H1 (cell line): ENCODE results near the gene PLA2G4E. TPM values are rescaled to one million over a fixed set of nuclear protein-coding genes. Genes with fewer than 3 reads are reported as not detected.

Experiments
- CTCF ChIA-PET: fragments of 300-600 bp; sonication (Branson Sonifier 250); formaldehyde crosslinking; loops from one replicate; lab custom pipeline; 2021; ENCODE audit not compliant: partially characterized antibody; lab: Charles Lee
- POLR2A ChIA-PET: fragments of 300-600 bp; sonication (Branson Sonifier 250); formaldehyde crosslinking; loops from one replicate; lab custom pipeline; 2021; ENCODE audit warnings: inconsistent platforms; ENCODE audit not compliant: partially characterized antibody; lab: Charles Lee
- DNase-seq, 2 experiments: peaks; one replicate each; pipeline versions ENCODE4 v3.0.0 to v3.0.0-alpha.2; 2010 to 2022; ENCODE audit warnings: low spot score in 2 of 2, low read depth in 1 of 2, mixed read lengths in 1 of 2
- FAIRE-seq: peaks from 2 replicates; lab custom pipeline; 2011; peaks lifted over from hg19 to GRCh38; lab: Jason Lieb, UNC
- H2AFZ ChIP-seq: 2 replicates; pipeline ENCODE4 v1.8.1; 2012; ENCODE audit warnings: low read length, inconsistent platforms
- H2AK5ac ChIP-seq: 2 replicates; pipeline ENCODE4 v1.6.1; 2013; ENCODE audit warnings: low read depth, low read length
- H2BK120ac ChIP-seq: replicated peaks from 2 replicates; pipeline ENCODE3; 2013; ENCODE audit warnings: low read depth, low read length, inconsistent platforms
- H2BK12ac ChIP-seq: 2 replicates; pipeline ENCODE4 v1.6.1; 2013; ENCODE audit warnings: low read depth, low read length
- H2BK15ac ChIP-seq: 2 replicates; pipeline ENCODE4 v1.6.1; 2013; ENCODE audit warnings: low read length
- H2BK20ac ChIP-seq: 2 replicates; pipeline ENCODE4 v1.6.1; 2013; ENCODE audit warnings: low read length
- H2BK5ac ChIP-seq: 2 replicates; pipeline ENCODE4 v1.6.1; 2013; ENCODE audit warnings: low read depth, low read length
- H3K14ac ChIP-seq: 2 replicates; pipeline ENCODE4 v1.6.1; 2013; ENCODE audit warnings: inconsistent platforms; ENCODE audit not compliant: insufficient read length
- H3K18ac ChIP-seq: 2 replicates; pipeline ENCODE4 v1.6.1; 2013; ENCODE audit warnings: low read length; ENCODE audit errors: extremely low read depth
- H3K23ac ChIP-seq: 2 replicates; pipeline ENCODE4 v1.6.1; 2013; ENCODE audit warnings: inconsistent platforms; ENCODE audit not compliant: insufficient read length
- H3K23me2 ChIP-seq: 2 replicates; pipeline ENCODE4 v1.6.1; 2013; ENCODE audit warnings: low read depth, low read length
- H3K27ac ChIP-seq: 2 replicates; pipeline ENCODE4 v1.6.1; 2011; ENCODE audit warnings: low read depth, low read length, inconsistent platforms
- H3K27me3 ChIP-seq, 4 experiments: replicated peaks in 1 of 4; 1 replicate in 1 of 4; 2 replicates in 3 of 4; pipeline versions ENCODE4 v1.6.1 to v1.8.1; 2011 to 2013; ENCODE audit warnings: low read length in 3 of 4, mild to moderate bottlenecking in 3 of 4, inconsistent platforms in 2 of 4, mixed read lengths in 2 of 4, moderate library complexity in 1 of 4; ENCODE audit not compliant: control insufficient read depth in 3 of 4, insufficient read depth in 3 of 4; ENCODE audit errors: extremely low read depth in 1 of 4
- H3K36me3 ChIP-seq, 4 experiments: 2 replicates each; pipeline versions ENCODE4 v1.6.1 to v1.8.1; 2011 to 2013; ENCODE audit warnings: mild to moderate bottlenecking in 4 of 4, low read length in 3 of 4, moderate library complexity in 2 of 4, control low read depth in 1 of 4, inconsistent platforms in 1 of 4; ENCODE audit not compliant: insufficient read depth in 4 of 4, control insufficient read depth in 2 of 4
- H3K4ac ChIP-seq: replicated peaks from 2 replicates; pipeline ENCODE3; 2013; ENCODE audit warnings: low read length, low read depth, mixed read lengths, inconsistent platforms; ENCODE audit not compliant: insufficient read length
- H3K4me1 ChIP-seq, 4 experiments: replicated peaks in 1 of 4; 1 replicate in 1 of 4; 2 replicates in 3 of 4; pipeline versions ENCODE4 v1.6.1 to v1.8.1; 2011 to 2013; ENCODE audit warnings: low read length in 3 of 4, inconsistent platforms in 2 of 4, mixed read lengths in 1 of 4; ENCODE audit not compliant: insufficient read depth in 4 of 4, control insufficient read depth in 3 of 4
- H3K4me2 ChIP-seq, 2 experiments: 2 replicates each; pipeline versions ENCODE4 v1.6.1 to v1.8.1; 2011 to 2013; ENCODE audit warnings: low read depth in 2 of 2, low read length in 2 of 2, control low read depth in 1 of 2, inconsistent platforms in 1 of 2, mild to moderate bottlenecking in 1 of 2; ENCODE audit not compliant: insufficient read depth in 1 of 2
- H3K4me3 ChIP-seq, 4 experiments: fragments of 200-600, 300-600 bp in 1 of 4; sonication (generic), shearing (Covaris generic), sonication (Bioruptor Twin) in 1 of 4; 2 replicates each; pipeline versions ENCODE4 v1.5.1 to v1.8.1; 2011 to 2016; ENCODE audit warnings: low read length in 4 of 4, low read depth in 3 of 4, control low read depth in 2 of 4, inconsistent platforms in 2 of 4, mild to moderate bottlenecking in 2 of 4, mixed read lengths in 1 of 4, moderate library complexity in 1 of 4; ENCODE audit not compliant: insufficient read depth in 2 of 4; ENCODE audit errors: extremely low read depth in 1 of 4
- H3K56ac ChIP-seq: replicated peaks from 2 replicates; pipeline ENCODE3; 2013; ENCODE audit warnings: low read depth, mild to moderate bottlenecking, mixed read lengths, low read length, inconsistent platforms; ENCODE audit not compliant: insufficient read length
- H3K79me1 ChIP-seq: 2 replicates; pipeline ENCODE4 v1.6.1; 2013; ENCODE audit warnings: low read depth, low read length, control low read depth
- H3K79me2 ChIP-seq, 2 experiments: 2 replicates each; pipeline versions ENCODE4 v1.6.1 to v1.8.1; 2012 to 2013; ENCODE audit warnings: low read length in 2 of 2, mild to moderate bottlenecking in 2 of 2, inconsistent platforms in 1 of 2; ENCODE audit not compliant: insufficient read depth in 2 of 2, control insufficient read depth in 1 of 2
- H3K9ac ChIP-seq, 4 experiments: replicated peaks in 1 of 4; 1 replicate in 1 of 4; 2 replicates in 3 of 4; pipeline versions ENCODE4 v1.6.1 to v1.8.1; 2011 to 2013; ENCODE audit warnings: low read depth in 3 of 4, low read length in 3 of 4, control low read depth in 2 of 4, mild to moderate bottlenecking in 2 of 4, moderate library complexity in 2 of 4, inconsistent platforms in 1 of 4; ENCODE audit errors: extremely low read depth in 1 of 4
- H3K9me3 ChIP-seq, 2 experiments: 2 replicates each; pipeline versions ENCODE4 v1.6.1 to v1.8.1; 2012 to 2013; ENCODE audit warnings: mild to moderate bottlenecking in 2 of 2, moderate library complexity in 2 of 2, control low read depth in 1 of 2, inconsistent platforms in 1 of 2, low read depth in 1 of 2, low read length in 1 of 2, mixed read lengths in 1 of 2; ENCODE audit not compliant: insufficient read depth in 2 of 2
- H4K20me1 ChIP-seq, 2 experiments: replicated peaks in 1 of 2; 2 replicates each; pipeline versions ENCODE3 to v1.8.1; 2011 to 2013; ENCODE audit warnings: inconsistent platforms in 2 of 2, low read length in 2 of 2, mild to moderate bottlenecking in 1 of 2; ENCODE audit not compliant: insufficient read depth in 2 of 2, control insufficient read depth in 1 of 2
- H4K5ac ChIP-seq: 2 replicates; pipeline ENCODE4 v1.6.1; 2013; ENCODE audit warnings: low read length, low read depth, mixed read lengths, inconsistent platforms; ENCODE audit not compliant: insufficient read length
- H4K8ac ChIP-seq: 2 replicates; pipeline ENCODE4 v1.8.0; 2013; ENCODE audit warnings: mild to moderate bottlenecking, moderate library complexity, low read length, inconsistent platforms; ENCODE audit not compliant: insufficient read depth; ENCODE audit errors: extremely low read depth
- H4K91ac ChIP-seq: replicated peaks from 2 replicates; pipeline ENCODE3; 2013; ENCODE audit warnings: low read length, mixed read lengths, inconsistent platforms; ENCODE audit not compliant: insufficient read length
- BCL11A ChIP-seq, 2 experiments: IDR thresholded peaks; one replicate each; pipeline ENCODE4 v1.6.1; 2011; ENCODE audit warnings: low read depth in 2 of 2, low read length in 2 of 2, mild to moderate bottlenecking in 2 of 2
- CEBPB ChIP-seq: IDR thresholded peaks from 2 replicates; pipeline ENCODE4 v1.6.1; 2012; ENCODE audit warnings: low read depth, low read length
- CHD1 ChIP-seq: IDR thresholded peaks from 2 replicates; pipeline ENCODE4 v1.6.1; 2012; ENCODE audit warnings: low read depth, low read length, improper control_type of control experiment
- JUN ChIP-seq: IDR thresholded peaks from 2 replicates; pipeline ENCODE4 v1.6.1; 2011; ENCODE audit warnings: low read depth, mild to moderate bottlenecking, improper control_type of control experiment, low read length
- RNF2 ChIP-seq: fragments of 200-900, 300-1000 bp; sonication (generic); IDR thresholded peaks from 2 replicates; pipeline ENCODE4 v1.7.1; 2016; ENCODE audit warnings: borderline replicate concordance, low read depth, mild to moderate bottlenecking, antibody characterized with exemption, low read length; ENCODE audit not compliant: poor library complexity, severe bottlenecking; ENCODE audit errors: missing control alignments
- SIN3A ChIP-seq, 2 experiments: IDR thresholded peaks in 1 of 2; conservative IDR thresholded peaks in 1 of 2; 2 replicates each; pipeline ENCODE4 v1.6.1; 2011 to 2012; ENCODE audit warnings: low read length in 2 of 2, improper control_type of control experiment in 1 of 2, low read depth in 1 of 2, mild to moderate bottlenecking in 1 of 2
- SIRT6 ChIP-seq: IDR thresholded peaks from one replicate; pipeline ENCODE4 v1.7.1; 2012; ENCODE audit warnings: low read length, inconsistent platforms
- SP1 ChIP-seq: IDR thresholded peaks from 2 replicates; pipeline ENCODE4 v1.6.1; 2011; ENCODE audit warnings: low read depth, low read length
- SP2 ChIP-seq: IDR thresholded peaks from 2 replicates; pipeline ENCODE4 v1.6.1; 2012; ENCODE audit warnings: mild to moderate bottlenecking, low read length, inconsistent platforms
- whole genome bisulfite sequencing, 2 experiments: shearing (Covaris generic) in 1 of 2; methylation state at CpG; one replicate each; pipeline versions ENCODE4 v1.1.6 to v1.1.7; 2013 to 2015; ENCODE audit warnings: low lambda C conversion rate in 2 of 2, mixed read lengths in 2 of 2, inconsistent platforms in 1 of 2, low coverage in 1 of 2, missing lambda C conversion rate in 1 of 2; ENCODE audit not compliant: insufficient replicate concordance in 2 of 2, insufficient coverage in 1 of 2, insufficient read length in 1 of 2; ENCODE audit errors: extremely low coverage in 1 of 2, missing lambda C conversion rate in 1 of 2; 5-methylcytosine and 5-hydroxymethylcytosine counted together
- polyA plus RNA-seq, 7 experiments: library from polyadenylated mRNA; depleted of rRNA in 3 of 7; stranded (reverse) in 5 of 7; unstranded in 2 of 7; fragments of >200 nt in 5 of 7; fragments of 200-250 nt in 2 of 7; gene quantifications; 1 replicate in 5 of 7; 2 replicates in 1 of 7; 4 replicates in 1 of 7; pipeline versions ENCODE4 v1.2.1 to v1.2.3, GENCODE V29; 2011 to 2013; ENCODE audit warnings: missing spikeins in 2 of 7, mixed read lengths in 2 of 7
- total RNA-seq: library from RNA; stranded (reverse); fragmentation: NEBNext Ultra II Directional; extraction: Animal tissue kit (Norgen Biotek cat#: 25700); gene quantifications from 2 replicates; pipeline ENCODE4 v1.2.1, GENCODE V29; 2021
- TF ChIP-seq, protein P1 (sequence below), 3 experiments: IDR thresholded peaks; 1 replicate in 2 of 3; 2 replicates in 1 of 3; pipeline versions ENCODE4 v1.5.1 to v1.6.1; 2011; ENCODE audit warnings: low read length in 3 of 3, mild to moderate bottlenecking in 3 of 3, inconsistent platforms in 2 of 3, low read depth in 1 of 3, moderate library complexity in 1 of 3; ENCODE audit not compliant: insufficient read depth in 1 of 3; ENCODE audit errors: control extremely low read depth in 1 of 3

Gene PLA2G4E
- total and polyA plus RNA-seq, 2 of the 8 experiments (the other 6 are each of a cell fraction or from before 2014, with no cell fraction given): 0.03 TPM; not detected in 1

DNA sequence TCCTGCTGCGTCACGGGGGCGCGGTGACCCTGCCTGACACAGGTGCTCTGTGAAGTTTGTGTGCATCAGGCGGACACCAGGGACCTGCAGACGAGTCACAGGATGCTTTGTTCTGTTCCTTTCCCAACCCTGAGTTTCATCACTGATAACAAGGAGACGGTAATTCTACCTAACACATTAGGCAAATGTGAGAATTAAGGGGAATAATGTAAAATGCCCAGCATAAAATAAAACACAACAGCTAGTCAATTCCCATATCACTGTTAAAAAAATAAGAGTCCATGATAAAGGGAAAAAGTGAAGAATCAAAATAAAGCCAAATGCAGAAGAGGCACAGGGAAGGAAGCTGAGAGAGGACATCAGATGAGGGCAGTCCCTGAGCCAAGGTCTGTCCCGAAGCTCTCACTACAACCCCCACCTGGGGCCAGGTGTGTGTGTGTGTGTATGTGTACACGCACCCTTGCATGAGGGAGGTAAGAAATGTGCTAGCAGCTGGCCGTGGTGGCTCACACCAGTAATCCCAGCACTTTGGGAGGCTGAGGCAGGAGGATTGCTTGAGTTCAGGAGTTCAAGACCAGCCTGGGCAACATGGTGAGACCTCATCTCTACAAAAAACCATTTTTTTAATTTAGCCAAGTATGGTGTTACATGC, 46.0 kb upstream of the PLA2G4E start:
- H2AFZ ChIP-seq: no peak overlapping the region
- H2BK12ac ChIP-seq: no peak overlapping the region
- H2BK120ac ChIP-seq: no peak overlapping the region
- no peak overlapping the region for H4K8ac ChIP-seq
- H3K4me2 ChIP-seq: no peak overlapping the region
- H3K9me3 ChIP-seq: no peaks in the 10 kb centered on the region
- CTCF ChIA-PET: interaction anchor here (0.6 to 17.2 kb wide), 24 partner anchors 8 to 886 kb away, joined by 3 to 425 read pairs (median 4); partner anchors contain the start of gene PLA2G4D
- H3K23me2 ChIP-seq: no peaks in the 10 kb centered on the region
- DNase-seq: no peak
- no peak overlapping the region for H3K9ac ChIP-seq
- H3K18ac ChIP-seq: no peak overlapping the region
- no peak for FAIRE-seq
- H4K20me1 ChIP-seq: no peaks in the 10 kb centered on the region
- H3K14ac ChIP-seq: no peak overlapping the region
- no peak overlapping the region for H3K4ac ChIP-seq
- H3K79me1 ChIP-seq: no peaks in the 10 kb centered on the region
- H3K36me3 ChIP-seq: no peaks in the 10 kb centered on the region
- no peak overlapping the region for H2BK15ac ChIP-seq
- no peak overlapping the region for H2BK5ac ChIP-seq
- no peak overlapping the region for H3K56ac ChIP-seq
- no peaks in the 10 kb centered on the region for H3K79me2 ChIP-seq
- H4K5ac ChIP-seq: no peak overlapping the region
- no peak overlapping the region for H3K27ac ChIP-seq
- no peak overlapping the region for H3K23ac ChIP-seq
- POLR2A ChIA-PET: interaction anchor here (0.9 to 1.9 kb wide), 3 partner anchors 11 to 83 kb away, joined by 3 to 6 read pairs (median 3); no protein-coding TSS in a partner anchor
- no peak overlapping the region for H2AK5ac ChIP-seq
- H3K27me3 ChIP-seq: no peaks in the 10 kb centered on the region
- H2BK20ac ChIP-seq: no peak overlapping the region
- 48% methylated on average over 10 of the region's 10 CpGs; no CpG with 5 or more reads in 1 of the 2 experiments for WGBS, 2 experiments
- peaks cover 0 to 2% (median 0%) of the 10 kb centered on the region in 4 experiments; a peak in 3 of 7 replicates for H3K4me1 ChIP-seq
- H3K4me3 ChIP-seq: no peak overlapping the region
- H4K91ac ChIP-seq: no peak overlapping the region
- TF ChIP-seq SP2 (no peak), JUN (no peak), SIN3A (conservative IDR thresholded peaks at IDR 0.05 in 1 of 2, IDR thresholded peaks at IDR 0.05 in 1 of 2; ENCODE audit: low read depth in 1 of 2, low read length in 2 of 2) (no peak), SIRT6 (no peak), CHD1 (no peak), SP1 (no peak), CEBPB (no peak), RNF2 (no peak), BCL11A (IDR thresholded peaks at IDR 0.05; ENCODE audit: low read depth in 2 of 2, low read length in 2 of 2) (no peak)
- TF ChIP-seq, protein P1, sequence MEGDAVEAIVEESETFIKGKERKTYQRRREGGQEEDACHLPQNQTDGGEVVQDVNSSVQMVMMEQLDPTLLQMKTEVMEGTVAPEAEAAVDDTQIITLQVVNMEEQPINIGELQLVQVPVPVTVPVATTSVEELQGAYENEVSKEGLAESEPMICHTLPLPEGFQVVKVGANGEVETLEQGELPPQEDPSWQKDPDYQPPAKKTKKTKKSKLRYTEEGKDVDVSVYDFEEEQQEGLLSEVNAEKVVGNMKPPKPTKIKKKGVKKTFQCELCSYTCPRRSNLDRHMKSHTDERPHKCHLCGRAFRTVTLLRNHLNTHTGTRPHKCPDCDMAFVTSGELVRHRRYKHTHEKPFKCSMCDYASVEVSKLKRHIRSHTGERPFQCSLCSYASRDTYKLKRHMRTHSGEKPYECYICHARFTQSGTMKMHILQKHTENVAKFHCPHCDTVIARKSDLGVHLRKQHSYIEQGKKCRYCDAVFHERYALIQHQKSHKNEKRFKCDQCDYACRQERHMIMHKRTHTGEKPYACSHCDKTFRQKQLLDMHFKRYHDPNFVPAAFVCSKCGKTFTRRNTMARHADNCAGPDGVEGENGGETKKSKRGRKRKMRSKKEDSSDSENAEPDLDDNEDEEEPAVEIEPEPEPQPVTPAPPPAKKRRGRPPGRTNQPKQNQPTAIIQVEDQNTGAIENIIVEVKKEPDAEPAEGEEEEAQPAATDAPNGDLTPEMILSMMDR (IDR thresholded peaks at IDR 0.05; ENCODE audit: control extremely low read depth in 1 of 3, insufficient read depth in 1 of 3, low read depth in 1 of 3, low read length in 3 of 3): no peak
